Mesendoderm (in vitro differentiated cells): ENCODE results near the gene GJB2.

ENCODE experiments used
- DNase-seq: peaks from one replicate; pipeline ENCODE4 v3.0.0; 2013
- H2AK5ac ChIP-seq: 2 replicates; pipeline ENCODE4 v1.6.1; 2013; ENCODE audit warnings: low read length, inconsistent platforms
- H2BK120ac ChIP-seq: 2 replicates; pipeline ENCODE4 v1.6.1; 2013; ENCODE audit warnings: low read depth, mild to moderate bottlenecking, low read length, moderate library complexity, mixed read lengths
- H2BK15ac ChIP-seq: replicated peaks from 2 replicates; pipeline ENCODE4 v1.6.1; 2013; ENCODE audit warnings: low read depth, mild to moderate bottlenecking, moderate library complexity
- H2BK5ac ChIP-seq: 2 replicates; pipeline ENCODE4 v1.6.1; 2013; ENCODE audit warnings: low read length, inconsistent platforms
- H3K18ac ChIP-seq: 2 replicates; pipeline ENCODE4 v1.6.1; 2013; ENCODE audit warnings: mild to moderate bottlenecking, low read length, mixed read lengths
- H3K23ac ChIP-seq: one replicate; pipeline ENCODE4 v1.6.1; 2013; ENCODE audit warnings: low read length
- H3K27ac ChIP-seq: 2 replicates; pipeline ENCODE4 v1.5.1; 2013; ENCODE audit warnings: low read depth, mild to moderate bottlenecking, inconsistent platforms, low read length, moderate library complexity
- H3K27me3 ChIP-seq: 2 replicates; pipeline ENCODE4 v1.6.1; 2013; ENCODE audit warnings: low read length, control low read depth, mild to moderate bottlenecking, inconsistent platforms; ENCODE audit not compliant: insufficient read depth, poor library complexity
- H3K36me3 ChIP-seq: 2 replicates; pipeline ENCODE4 v1.6.1; 2013; ENCODE audit warnings: low read length, inconsistent platforms; ENCODE audit not compliant: control insufficient read depth, insufficient read depth
- H3K4ac ChIP-seq: one replicate; pipeline ENCODE4 v1.6.1; 2013; ENCODE audit warnings: low read depth, mild to moderate bottlenecking, low read length, moderate library complexity
- H3K4me1 ChIP-seq: 2 replicates; pipeline ENCODE4 v1.6.1; 2013; ENCODE audit warnings: low read depth, low read length, inconsistent platforms; ENCODE audit not compliant: control insufficient read depth
- H3K4me2 ChIP-seq: 2 replicates; pipeline ENCODE4 v1.6.1; 2013; ENCODE audit warnings: low read length
- H3K4me3 ChIP-seq: 2 replicates; pipeline ENCODE4 v1.5.1; 2013; ENCODE audit warnings: mild to moderate bottlenecking, low read length
- H3K56ac ChIP-seq: one replicate; pipeline ENCODE4 v1.6.1; 2013; ENCODE audit warnings: low read length
- H3K79me1 ChIP-seq: 2 replicates; pipeline ENCODE4 v1.6.1; 2013; ENCODE audit warnings: low read length, inconsistent platforms
- H3K79me2 ChIP-seq: 2 replicates; pipeline ENCODE4 v1.6.1; 2013; ENCODE audit warnings: mild to moderate bottlenecking, low read length; ENCODE audit not compliant: control insufficient read depth, insufficient read depth
- H3K9ac ChIP-seq: 2 replicates; pipeline ENCODE4 v1.6.1; 2013; ENCODE audit warnings: low read length, inconsistent platforms
- H4K5ac ChIP-seq: one replicate; pipeline ENCODE4 v1.6.1; 2013; ENCODE audit warnings: low read length
- H4K8ac ChIP-seq: one replicate; pipeline ENCODE4 v1.6.1; 2013; ENCODE audit warnings: low read depth, mild to moderate bottlenecking, control low read depth, low read length, moderate library complexity
- WGBS: extraction: QIAGEN DNeasy Blood & Tissue Kit; methylation state at CpG from one replicate; pipeline ENCODE4 v1.1.7; 2013; ENCODE audit warnings: low lambda C conversion rate, missing lambda C conversion rate; ENCODE audit not compliant: insufficient coverage; ENCODE audit errors: extremely low coverage; 5-methylcytosine and 5-hydroxymethylcytosine counted together

Gene GJB2

DNA sequence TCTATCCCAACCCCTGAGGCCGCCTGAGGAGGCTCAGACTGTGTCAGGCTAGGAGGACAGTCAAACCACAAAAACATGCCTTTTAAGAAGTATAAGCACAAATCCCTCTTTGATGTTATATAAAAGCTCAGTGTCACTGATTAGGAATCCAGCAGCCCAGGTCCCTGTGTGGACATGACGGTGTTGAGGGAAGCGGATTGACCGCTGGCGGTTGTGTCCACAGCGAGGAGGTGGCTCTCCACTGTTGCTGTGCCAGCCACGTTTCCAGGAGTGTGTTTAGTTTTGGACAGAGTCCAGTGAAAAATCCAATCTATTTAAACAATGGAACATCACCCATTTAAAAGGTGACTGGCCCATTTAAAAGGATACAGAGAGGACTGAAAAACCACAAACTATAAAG, 24.3 kb downstream of the GJB2 start:
- no peaks in the 10 kb centered on the region for H3K4me1 ChIP-seq
- H3K9ac ChIP-seq = no peak overlapping the region
- no peak overlapping the region for H3K4me2 ChIP-seq
- no peak overlapping the region for H2AK5ac ChIP-seq
- H3K27ac ChIP-seq = no peak overlapping the region
- no peak overlapping the region for H4K8ac ChIP-seq
- H3K4ac ChIP-seq = no peak overlapping the region
- H4K5ac ChIP-seq = no peak overlapping the region
- H2BK5ac ChIP-seq = no peak overlapping the region
- no peaks in the 10 kb centered on the region for H3K79me1 ChIP-seq
- H3K4me3 ChIP-seq = no peak overlapping the region
- H3K18ac ChIP-seq = no peak overlapping the region
- WGBS = no CpG with 5 or more reads among the region's 7 CpGs
- H3K36me3 ChIP-seq = no peaks in the 10 kb centered on the region
- no peak overlapping the region for H3K23ac ChIP-seq
- no peak for DNase-seq
- H3K79me2 ChIP-seq = no peaks in the 10 kb centered on the region
- no peaks in the 10 kb centered on the region for H3K27me3 ChIP-seq
- H3K56ac ChIP-seq = no peak overlapping the region
- H2BK120ac ChIP-seq = no peak overlapping the region
- H2BK15ac ChIP-seq = no peak overlapping the region

GRCh38 chr13:20165417-20166257, 27.1 kb downstream of the GJB2 start:
- Histone ChIP-seq H4K5ac (no peak overlapping the region), H3K4me1 (no peaks in the 10 kb centered on the region), H2BK15ac (no peak overlapping the region), H3K79me1 (no peaks in the 10 kb centered on the region), H4K8ac (no peak overlapping the region), H3K79me2 (no peaks in the 10 kb centered on the region), H3K23ac (no peak overlapping the region), H3K18ac (no peak overlapping the region), H3K56ac (no peak overlapping the region), H2BK5ac (no peak overlapping the region), H3K4me3 (no peak overlapping the region), H2AK5ac (no peak overlapping the region), H3K36me3 (no peaks in the 10 kb centered on the region), H3K4ac (no peak overlapping the region), H3K4me2 (no peak overlapping the region), H3K9ac (no peak overlapping the region), H2BK120ac (no peak overlapping the region), H3K27me3 (peaks cover 9% of the 10 kb centered on the region), H3K27ac (no peak overlapping the region)
- no CpG with 5 or more reads among the region's 11 CpGs for WGBS
- no peak for DNase-seq

DNA sequence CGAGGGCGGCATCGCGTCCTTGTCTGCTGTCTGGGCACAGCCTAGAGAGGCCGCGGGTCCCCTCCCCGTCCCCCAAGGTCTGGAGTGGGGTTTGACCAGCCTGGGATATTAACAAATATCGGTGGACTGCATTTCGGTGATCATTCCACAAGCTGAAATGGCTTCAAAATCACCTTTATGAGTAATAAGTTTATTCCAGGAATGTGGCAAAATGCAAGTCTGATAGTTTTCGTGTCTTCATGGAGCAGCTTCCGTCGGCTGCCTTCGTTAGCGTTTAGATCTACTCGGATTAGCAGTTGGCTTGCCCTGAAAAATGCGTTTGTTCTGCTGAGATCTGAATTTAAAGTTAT, 30.8 kb downstream of the GJB2 start:
- Histone ChIP-seq H3K4me3 (no peak overlapping the region), H2AK5ac (no peak overlapping the region), H3K79me2 (no peaks in the 10 kb centered on the region), H3K4me2 (no peak overlapping the region), H3K4ac (no peak overlapping the region), H3K4me1 (no peaks in the 10 kb centered on the region), H3K23ac (no peak overlapping the region), H3K9ac (no peak overlapping the region), H2BK120ac (no peak overlapping the region), H4K8ac (no peak overlapping the region), H3K56ac (peak overlapping the region; percentile 7), H3K27me3 (peaks cover 21% of the 10 kb centered on the region), H4K5ac (no peak overlapping the region), H3K36me3 (no peaks in the 10 kb centered on the region), H2BK15ac (no peak overlapping the region), H2BK5ac (no peak overlapping the region), H3K27ac (no peak overlapping the region), H3K18ac (no peak overlapping the region), H3K79me1 (no peaks in the 10 kb centered on the region)
- DNase-seq = no peak
- WGBS = no CpG with 5 or more reads among the region's 16 CpGs

GRCh38 chr13:20161275-20161950, 31.3 kb downstream of the GJB2 start:
- no CpG with 5 or more reads among the region's 79 CpGs for WGBS
- no peak overlapping the region for H2BK15ac ChIP-seq
- peaks cover 21% of the 10 kb centered on the region for H3K27me3 ChIP-seq
- no peak overlapping the region for H3K4me3 ChIP-seq
- no peak overlapping the region for H4K5ac ChIP-seq
- no peak overlapping the region for H3K27ac ChIP-seq
- DNase-seq = no peak
- H3K79me2 ChIP-seq = no peaks in the 10 kb centered on the region
- no peak overlapping the region for H3K9ac ChIP-seq
- no peak overlapping the region for H3K23ac ChIP-seq
- H3K36me3 ChIP-seq = no peaks in the 10 kb centered on the region
- no peaks in the 10 kb centered on the region for H3K4me1 ChIP-seq
- H4K8ac ChIP-seq = no peak overlapping the region
- H3K79me1 ChIP-seq = no peaks in the 10 kb centered on the region
- H3K18ac ChIP-seq = no peak overlapping the region
- H3K4ac ChIP-seq = no peak overlapping the region
- H2BK5ac ChIP-seq = no peak overlapping the region
- no peak overlapping the region for H2AK5ac ChIP-seq
- peak overlapping the region; percentile 54 for H3K4me2 ChIP-seq
- H2BK120ac ChIP-seq = no peak overlapping the region
- peak overlapping the region; percentile 17 for H3K56ac ChIP-seq

DNA sequence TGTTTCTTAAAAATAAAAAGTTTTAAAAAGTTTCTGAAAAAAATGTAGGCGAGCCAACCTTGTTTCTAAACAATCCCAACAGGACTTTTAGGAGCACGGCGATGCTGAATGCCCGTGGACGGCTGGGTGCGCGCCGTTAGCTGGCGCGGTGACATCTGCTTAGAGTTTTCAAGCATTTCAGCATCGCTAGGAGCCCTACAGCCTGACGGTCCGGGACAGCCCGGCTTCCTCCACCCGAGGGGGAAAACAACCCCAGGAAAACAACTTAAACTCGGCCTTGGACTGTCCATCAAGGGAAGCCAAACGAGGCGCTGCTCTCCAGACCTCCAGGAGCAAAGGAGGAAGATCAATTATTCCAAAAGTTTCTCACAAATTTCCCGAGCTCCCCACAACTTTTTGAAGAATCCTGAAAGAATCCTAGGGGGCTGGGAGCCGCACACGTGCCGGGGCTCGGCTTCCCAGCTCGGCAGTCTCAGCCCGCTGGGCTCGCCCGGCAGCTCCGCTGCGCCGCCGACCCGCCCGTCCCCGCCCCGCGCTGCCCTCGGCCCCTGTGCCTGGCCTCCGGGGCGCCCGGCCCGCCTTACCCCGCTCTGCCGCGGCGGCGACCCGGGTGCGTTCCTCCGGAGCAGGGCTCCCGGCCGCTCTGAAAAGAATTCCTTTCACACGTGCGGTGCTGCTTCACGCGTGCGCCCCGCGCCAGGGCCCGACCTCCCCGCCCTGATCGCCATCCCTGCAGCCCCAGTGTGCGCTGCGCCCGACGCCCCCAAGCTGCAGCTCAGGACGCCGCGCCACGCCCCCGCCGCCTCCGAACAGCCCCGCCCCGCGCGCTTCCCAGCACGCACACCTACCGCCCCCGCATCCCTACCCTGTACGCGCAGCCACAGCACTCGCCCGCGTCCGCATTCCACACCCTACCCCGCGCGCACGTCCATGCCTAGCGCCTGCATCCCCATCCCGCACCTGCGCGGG, 32.1 kb downstream of the GJB2 start, which contains the start of gene GJA3:
TSS of gene GJA3 (minus strand) at position 747 of the 969 bp plus-strand sequence. CDS start 17,764 bp downstream, outside the sequence.
- Histone ChIP-seq H2BK120ac (no peak within 1 kb of the TSS), H3K56ac (peak within 1 kb of the TSS; percentile 25), H2BK15ac (no peak within 1 kb of the TSS), H3K18ac (no peak within 1 kb of the TSS), H4K5ac (no peak within 1 kb of the TSS), H3K9ac (no peak within 1 kb of the TSS), H3K23ac (no peak within 1 kb of the TSS), H3K4me2 (peak within 1 kb of the TSS; percentile 71), H3K27ac (no peak within 1 kb of the TSS), H3K4me1 (no peaks in the 10 kb centered on the region), H3K79me2 (no peaks in the 10 kb centered on the region), H2BK5ac (no peak within 1 kb of the TSS), H3K4me3 (peak within 1 kb of the TSS; percentile 33), H3K4ac (no peak within 1 kb of the TSS), H3K79me1 (no peaks in the 10 kb centered on the region), H2AK5ac (no peak within 1 kb of the TSS), H4K8ac (no peak within 1 kb of the TSS), H3K36me3 (no peaks in the 10 kb centered on the region), H3K27me3 (peaks cover 21% of the 10 kb centered on the region)
- WGBS = no CpG with 5 or more reads among the region's 93 CpGs
- peak; percentile 54 for DNase-seq
